Measurements from ENCODE around the gene GNAT3. TPM values are rescaled to one million over a fixed set of nuclear protein-coding genes. Genes with fewer than 3 reads are reported as not detected.

The GNAT3 gene
- total RNA-seq, 1 donor from 2014 or later = not detected

DNA sequence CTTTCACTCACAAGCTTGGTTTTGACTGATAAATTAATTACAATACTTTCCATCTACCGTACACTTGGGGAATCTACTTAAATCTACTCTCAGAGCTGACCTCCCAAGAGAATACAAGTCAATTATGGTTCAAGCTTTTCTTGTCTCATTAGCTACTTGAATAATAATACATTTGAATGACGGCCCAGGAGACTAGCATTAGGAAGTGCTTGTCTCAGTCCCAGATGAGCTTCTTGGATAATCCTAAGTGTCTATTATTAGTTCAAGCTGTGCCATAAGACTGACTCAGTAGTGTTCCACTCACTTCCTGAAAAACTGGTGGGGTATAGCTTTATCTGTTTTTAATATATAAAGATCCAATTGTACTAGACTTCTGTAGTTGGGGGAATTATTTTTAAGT is 100.2 kb downstream of the GNAT3 start:
- H3K4me3 ChIP-seq (ENCODE audit: low read length in 3 of 3) = no peak overlapping the region
- no peaks in the 10 kb centered on the region for H3K36me3 ChIP-seq (ENCODE audit: control insufficient read depth in 3 of 3, insufficient read depth in 3 of 3, low read length in 3 of 3)
- H3K9me3 ChIP-seq (ENCODE audit: control insufficient read depth in 3 of 3, low read length in 3 of 3) = no peaks in the 10 kb centered on the region
- H3K27me3 ChIP-seq (ENCODE audit: control insufficient read depth in 3 of 3, insufficient read depth in 3 of 3, low read length in 3 of 3) = no peaks in the 10 kb centered on the region
- H3K4me1 ChIP-seq (ENCODE audit: control insufficient read depth in 3 of 3, insufficient read depth in 3 of 3, low read length in 3 of 3) = no peaks in the 10 kb centered on the region
- no peak overlapping the region for H3K9ac ChIP-seq (ENCODE audit: low read depth in 1 of 3, low read length in 3 of 3)
- H3K27ac ChIP-seq (ENCODE audit: low read depth, low read length) = no peak overlapping the region

DNA sequence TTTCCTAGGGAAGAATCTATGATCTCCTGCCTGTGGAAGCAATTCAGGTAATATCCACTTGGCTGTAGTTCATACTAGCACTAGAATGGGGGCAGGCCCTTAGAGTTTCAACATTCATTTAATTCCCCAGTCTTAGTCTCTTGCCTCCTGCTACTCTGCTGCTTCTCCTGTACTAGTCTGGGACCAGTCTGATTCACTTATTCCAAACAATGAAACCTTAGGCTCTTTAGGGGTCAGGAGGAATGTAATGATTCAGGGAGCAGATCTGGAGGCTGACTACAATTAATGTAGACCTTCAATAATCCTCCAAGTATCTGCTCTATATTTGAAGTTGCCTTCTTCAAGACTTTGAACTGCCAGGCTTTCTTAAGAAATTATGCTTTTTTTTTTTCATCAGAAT is 101.8 kb downstream of the GNAT3 start:
- no peak overlapping the region for H3K4me3 ChIP-seq (ENCODE audit: low read length in 3 of 3)
- no peak overlapping the region for H3K27ac ChIP-seq (ENCODE audit: low read depth, low read length)
- no peak overlapping the region for H3K9ac ChIP-seq (ENCODE audit: low read depth in 1 of 3, low read length in 3 of 3)
- no peaks in the 10 kb centered on the region for H3K36me3 ChIP-seq (ENCODE audit: control insufficient read depth in 3 of 3, insufficient read depth in 3 of 3, low read length in 3 of 3)
- H3K9me3 ChIP-seq (ENCODE audit: control insufficient read depth in 3 of 3, low read length in 3 of 3) = no peaks in the 10 kb centered on the region
- no peaks in the 10 kb centered on the region for H3K27me3 ChIP-seq (ENCODE audit: control insufficient read depth in 3 of 3, insufficient read depth in 3 of 3, low read length in 3 of 3)
- no peaks in the 10 kb centered on the region for H3K4me1 ChIP-seq (ENCODE audit: control insufficient read depth in 3 of 3, insufficient read depth in 3 of 3, low read length in 3 of 3)

Other genes with a start within 250 kb of the GNAT3 start
- gene CD36, start 126.6 kb upstream of the GNAT3 start, total RNA-seq = 533 TPM

Measured in skeletal muscle tissue (tissue), 4 donors.